IMR-90 (cell line): ENCODE measurements around the gene LYZ. TPM values are rescaled to one million over a fixed set of nuclear protein-coding genes. Genes with fewer than 3 reads are reported as not detected.

Experiments used
- ATAC-seq: fragments of 200-7000 bp; cut with Tn5 transposase; 2 replicates; pipeline ENCODE4 v1.9.1; 2020; ENCODE audit warnings: low read depth, mild to moderate bottlenecking, moderate library complexity
- BruUV-seq: library from RNA; stranded (reverse); fragments of 400-500 nt; replicated peaks from 2 replicates; lab custom pipeline; 2021; lab: Mats Ljungman, UMichigan
- CTCF ChIA-PET: fragments of 300-600 bp; formaldehyde crosslinking; extraction: SDS; loops from one replicate; lab custom pipeline; 2021; ENCODE audit warnings: antibody characterized with exemption; lab: Yijun Ruan, JAX
- POLR2A ChIA-PET: fragments of 300-600 bp; sonication (Branson Sonifier 250); formaldehyde crosslinking; loops from one replicate; lab custom pipeline; 2022; ENCODE audit warnings: antibody characterized with exemption; ENCODE audit not compliant: unreplicated experiment; lab: Charles Lee
- DNase-seq: peaks from one replicate; pipeline ENCODE4 v3.0.0; 2013
- H2AFZ ChIP-seq: replicated peaks from 2 replicates; pipeline ENCODE3; 2013; ENCODE audit warnings: low read length, mild to moderate bottlenecking; ENCODE audit not compliant: poor library complexity
- H2AK5ac ChIP-seq: 2 replicates; pipeline ENCODE4 v1.6.1; 2013; ENCODE audit warnings: low read depth, low read length, inconsistent platforms
- H2AK9ac ChIP-seq: replicated peaks from 2 replicates; pipeline ENCODE3; 2013; ENCODE audit warnings: mild to moderate bottlenecking, low read depth, low read length, moderate library complexity; ENCODE audit not compliant: poor library complexity
- H2BK120ac ChIP-seq: 2 replicates; pipeline ENCODE4 v1.6.1; 2013; ENCODE audit warnings: low read depth, low read length, inconsistent platforms
- H2BK15ac ChIP-seq: 3 replicates; pipeline ENCODE4 v1.6.1; 2013; ENCODE audit warnings: low read depth, low read length, inconsistent platforms
- H2BK20ac ChIP-seq: 2 replicates; pipeline ENCODE4 v1.6.1; 2013; ENCODE audit warnings: low read depth, mild to moderate bottlenecking, inconsistent platforms, low read length, moderate library complexity
- H2BK5ac ChIP-seq: 2 replicates; pipeline ENCODE4 v1.6.1; 2013; ENCODE audit warnings: mild to moderate bottlenecking, low read depth, low read length, inconsistent platforms; ENCODE audit not compliant: poor library complexity, severe bottlenecking
- H3K14ac ChIP-seq: replicated peaks from 2 replicates; pipeline ENCODE4 v1.6.1; 2013; ENCODE audit warnings: low read depth, low read length, inconsistent platforms
- H3K18ac ChIP-seq: 2 replicates; pipeline ENCODE4 v1.6.1; 2013; ENCODE audit warnings: low read depth, low read length, control low read depth
- H3K23ac ChIP-seq: 2 replicates; pipeline ENCODE4 v1.6.1; 2013; ENCODE audit warnings: low read depth, low read length, inconsistent platforms
- H3K27ac ChIP-seq: 2 replicates; pipeline ENCODE4 v1.5.1; 2013; ENCODE audit warnings: mild to moderate bottlenecking, control low read depth, low read length; ENCODE audit not compliant: insufficient read depth
- H3K27me3 ChIP-seq: 2 replicates; pipeline ENCODE4 v1.6.1; 2013; ENCODE audit warnings: low read length; ENCODE audit not compliant: control insufficient read depth, insufficient read depth
- H3K36me3 ChIP-seq: 2 replicates; pipeline ENCODE4 v1.6.1; 2013; ENCODE audit warnings: low read length, mixed read lengths; ENCODE audit not compliant: control insufficient read depth, insufficient read depth
- H3K4ac ChIP-seq: 2 replicates; pipeline ENCODE4 v1.6.1; 2013; ENCODE audit warnings: low read depth, low read length, inconsistent platforms
- H3K4me1 ChIP-seq: 2 replicates; pipeline ENCODE4 v1.6.1; 2013; ENCODE audit warnings: low read length, mixed read lengths; ENCODE audit not compliant: control insufficient read depth, insufficient read depth
- H3K4me2 ChIP-seq: 2 replicates; pipeline ENCODE4 v1.6.1; 2013; ENCODE audit warnings: low read depth, mild to moderate bottlenecking, control low read depth, low read length, moderate library complexity
- H3K4me3 ChIP-seq: 2 replicates; pipeline ENCODE4 v1.5.1; 2013; ENCODE audit warnings: low read depth, mild to moderate bottlenecking, control low read depth, low read length, moderate library complexity; ENCODE audit not compliant: insufficient read depth
- H3K56ac ChIP-seq: 2 replicates; pipeline ENCODE4 v1.6.1; 2013; ENCODE audit warnings: low read length, inconsistent platforms; ENCODE audit not compliant: insufficient read depth; ENCODE audit errors: extremely low read depth
- H3K79me1 ChIP-seq, 2 experiments: 2 replicates each; pipeline ENCODE4 v1.6.1; 2013; ENCODE audit warnings: low read length in 2 of 2, inconsistent platforms in 1 of 2, low read depth in 1 of 2
- H3K9ac ChIP-seq: 2 replicates; pipeline ENCODE4 v1.6.1; 2013; ENCODE audit warnings: low read depth, low read length, control low read depth
- H3K9me1 ChIP-seq: 2 replicates; pipeline ENCODE4 v1.6.1; 2013; ENCODE audit warnings: low read length, inconsistent platforms; ENCODE audit not compliant: insufficient read depth
- H3K9me3 ChIP-seq: 2 replicates; pipeline ENCODE4 v1.6.1; 2013; ENCODE audit warnings: low read length; ENCODE audit not compliant: control insufficient read depth, insufficient read depth
- H4K20me1 ChIP-seq: 2 replicates; pipeline ENCODE4 v1.6.1; 2013; ENCODE audit warnings: low read length, inconsistent platforms; ENCODE audit not compliant: insufficient read depth
- H4K5ac ChIP-seq: 2 replicates; pipeline ENCODE4 v1.6.1; 2013; ENCODE audit warnings: mild to moderate bottlenecking, low read depth, low read length, control low read depth
- H4K8ac ChIP-seq, 2 experiments: 2 replicates each; pipeline ENCODE4 v1.6.1; 2013; ENCODE audit warnings: low read depth in 2 of 2, low read length in 2 of 2, control low read depth in 1 of 2, inconsistent platforms in 1 of 2
- H4K91ac ChIP-seq: 2 replicates; pipeline ENCODE4 v1.6.1; 2013; ENCODE audit warnings: low read depth, low read length, inconsistent platforms; ENCODE audit not compliant: insufficient read depth
- FOS ChIP-seq: fragments of 150-350 bp; IDR thresholded peaks from 2 replicates; pipeline ENCODE4 v1.6.1; 2016; ENCODE audit warnings: low read depth, low read length
- RAD21 ChIP-seq: IDR thresholded peaks from 2 replicates; pipeline ENCODE4 v1.6.1; 2012; ENCODE audit warnings: low read length, improper control_type of control experiment
- RFX5 ChIP-seq: IDR thresholded peaks from 2 replicates; pipeline ENCODE4 v1.8.0; 2012; ENCODE audit warnings: low read depth, mild to moderate bottlenecking, low read length, moderate library complexity
- WGBS, 2 experiments: methylation state at CpG; one replicate each; pipeline versions ENCODE4 v1.1.5 to v1.1.7; 2013; ENCODE audit warnings: missing lambda C conversion rate in 2 of 2; ENCODE audit not compliant: insufficient read length in 1 of 2; ENCODE audit errors: extremely low coverage in 2 of 2; 5-methylcytosine and 5-hydroxymethylcytosine counted together
- dilution Hi-C: fragments of 300-500 bp; cut with HindIII; formaldehyde crosslinking; loops from one replicate; pipeline ENCODE4 v1.14.3; 2018; ENCODE audit warnings: low sequenced_read_pairs; ENCODE audit not compliant: unreplicated experiment
- in situ Hi-C: fragments of 300-500 bp; cut with MboI; formaldehyde crosslinking; loops from 3 replicates; pipeline ENCODE4 v1.14.3; 2019; ENCODE audit warnings: low sequenced_read_pairs, inconsistent platforms, mixed read lengths
- intact Hi-C: fragments of 100-400 bp; cut with micrococcal nuclease; formaldehyde crosslinking; loops from 2 replicates; pipeline ENCODE4 v1.10.0; 2022
- polyA plus RNA-seq, 3 experiments: library from polyadenylated mRNA; depleted of rRNA; stranded (reverse); fragments of >200 nt; gene quantifications; 2 replicates each; pipeline ENCODE4 v1.2.3, GENCODE V29; 2012; ENCODE audit warnings: low replicate concordance in 1 of 3
- total RNA-seq: library from RNA; depleted of rRNA; stranded (reverse); fragments of >200 nt; gene quantifications from 2 replicates; pipeline ENCODE4 v1.2.3, GENCODE V29; 2012
- TF ChIP-seq, protein P1 (sequence below): fragments of 150-350 bp; IDR thresholded peaks from 2 replicates; pipeline ENCODE4 v1.6.1; 2016; ENCODE audit warnings: low read depth, mild to moderate bottlenecking, low read length, moderate library complexity, borderline replicate concordance
- TF ChIP-seq, protein P2 (sequence below): conservative IDR thresholded peaks from 2 replicates; pipeline ENCODE4 v1.5.1; 2012; ENCODE audit warnings: mild to moderate bottlenecking, low read depth, low read length, improper control_type of control experiment

Gene LYZ
- total and polyA plus RNA-seq, 2 of the 4 experiments (the other 2 are of a cell fraction) = not detected

DNA sequence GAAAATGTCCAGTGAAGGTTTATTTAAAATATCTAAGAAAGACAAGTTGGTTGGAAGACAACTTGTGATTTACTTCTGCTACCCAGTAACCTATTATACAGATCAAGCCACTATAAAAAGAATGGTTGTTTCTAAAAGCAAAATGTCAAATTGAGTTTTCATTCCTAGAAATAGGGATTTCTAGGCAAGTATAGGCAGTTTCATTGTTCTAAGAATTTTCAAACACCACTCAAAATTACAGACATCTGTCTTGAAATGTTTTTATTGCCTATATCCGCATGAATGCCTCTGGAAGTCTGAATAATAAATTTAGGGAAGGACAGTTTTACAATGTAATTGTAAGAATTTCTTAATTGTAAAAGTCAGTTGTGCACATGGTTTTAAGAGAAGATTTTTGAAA is 20.0 kb downstream of the LYZ start:
- Histone ChIP-seq H3K18ac (no peak overlapping the region), H3K4me3 (no peak overlapping the region), H4K20me1 (no peaks in the 10 kb centered on the region), H3K4me1 (0 out of 2 replicates have a peak, but pooled peaks cover 2% of the 10 kb centered on the region), H3K14ac (no peak overlapping the region), H3K79me1 (peaks cover 0 to 2% of the 10 kb centered on the region in 2 experiments; a peak in 1 of 4 replicates), H3K4ac (no peak overlapping the region), H2BK15ac (no peak overlapping the region), H3K23ac (no peak overlapping the region), H3K27ac (no peak overlapping the region), H2BK5ac (no peak overlapping the region), H3K9me1 (no peaks in the 10 kb centered on the region), H2BK20ac (no peak overlapping the region), H4K5ac (no peak overlapping the region), H3K56ac (no peak overlapping the region), H2BK120ac (no peak overlapping the region), H3K4me2 (no peak overlapping the region), H2AK5ac (no peak overlapping the region), H3K9ac (no peak overlapping the region), H3K9me3 (no peaks in the 10 kb centered on the region), H3K27me3 (no peaks in the 10 kb centered on the region), H2AK9ac (no peak overlapping the region), H2AFZ (no peak overlapping the region), H4K8ac (no peak overlapping the region), H4K91ac (no peak overlapping the region), H3K36me3 (peaks cover 1% of the 10 kb centered on the region; the same call in 1 of the 2 replicates)
- DNase-seq (no peak), ATAC-seq (no peak)
- CTCF ChIA-PET = interaction anchor here (0.8 kb wide), 1 partner anchor 78 kb away, joined by 3 read pairs; no protein-coding TSS in a partner anchor
- WGBS, 2 experiments = no CpG with 5 or more reads among the region's 1 CpG
- BruUV-seq = no TSS peak
- in situ Hi-C loops = no loop called here
- dilution Hi-C loops = no loop called here
- POLR2A ChIA-PET = no interaction called here
- TF ChIP-seq RFX5 = no peak
- no peak for TF ChIP-seq RAD21
- TF ChIP-seq, protein P1, sequence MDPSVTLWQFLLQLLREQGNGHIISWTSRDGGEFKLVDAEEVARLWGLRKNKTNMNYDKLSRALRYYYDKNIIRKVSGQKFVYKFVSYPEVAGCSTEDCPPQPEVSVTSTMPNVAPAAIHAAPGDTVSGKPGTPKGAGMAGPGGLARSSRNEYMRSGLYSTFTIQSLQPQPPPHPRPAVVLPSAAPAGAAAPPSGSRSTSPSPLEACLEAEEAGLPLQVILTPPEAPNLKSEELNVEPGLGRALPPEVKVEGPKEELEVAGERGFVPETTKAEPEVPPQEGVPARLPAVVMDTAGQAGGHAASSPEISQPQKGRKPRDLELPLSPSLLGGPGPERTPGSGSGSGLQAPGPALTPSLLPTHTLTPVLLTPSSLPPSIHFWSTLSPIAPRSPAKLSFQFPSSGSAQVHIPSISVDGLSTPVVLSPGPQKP = no peak
- TF ChIP-seq FOS = no peak
- TF ChIP-seq, protein P2, sequence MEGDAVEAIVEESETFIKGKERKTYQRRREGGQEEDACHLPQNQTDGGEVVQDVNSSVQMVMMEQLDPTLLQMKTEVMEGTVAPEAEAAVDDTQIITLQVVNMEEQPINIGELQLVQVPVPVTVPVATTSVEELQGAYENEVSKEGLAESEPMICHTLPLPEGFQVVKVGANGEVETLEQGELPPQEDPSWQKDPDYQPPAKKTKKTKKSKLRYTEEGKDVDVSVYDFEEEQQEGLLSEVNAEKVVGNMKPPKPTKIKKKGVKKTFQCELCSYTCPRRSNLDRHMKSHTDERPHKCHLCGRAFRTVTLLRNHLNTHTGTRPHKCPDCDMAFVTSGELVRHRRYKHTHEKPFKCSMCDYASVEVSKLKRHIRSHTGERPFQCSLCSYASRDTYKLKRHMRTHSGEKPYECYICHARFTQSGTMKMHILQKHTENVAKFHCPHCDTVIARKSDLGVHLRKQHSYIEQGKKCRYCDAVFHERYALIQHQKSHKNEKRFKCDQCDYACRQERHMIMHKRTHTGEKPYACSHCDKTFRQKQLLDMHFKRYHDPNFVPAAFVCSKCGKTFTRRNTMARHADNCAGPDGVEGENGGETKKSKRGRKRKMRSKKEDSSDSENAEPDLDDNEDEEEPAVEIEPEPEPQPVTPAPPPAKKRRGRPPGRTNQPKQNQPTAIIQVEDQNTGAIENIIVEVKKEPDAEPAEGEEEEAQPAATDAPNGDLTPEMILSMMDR = no peak
- intact Hi-C loops = no loop called here
